GM19463 (cell line): ENCODE data around the gene MSI2.

Experiments used
- ATAC-seq: cut with Tn5 transposase; IDR thresholded peaks from one replicate; pipeline ENCODE4 v1.9.1; 2021; ENCODE audit warnings: mild to moderate bottlenecking, moderate library complexity; ENCODE audit not compliant: unreplicated experiment

The MSI2 gene

GRCh38 chr17:57468932-57469775 is 212.8 kb downstream of the MSI2 start:
- ATAC-seq: peak; percentile 82

GRCh38 chr17:57470906-57471305 is 214.6 kb downstream of the MSI2 start:
- no peak for ATAC-seq

- no peak for ATAC-seq
These were observed 215.6 kb downstream of the MSI2 start for GRCh38 chr17:57471868-57472368.

- ATAC-seq: no peak
These were observed 219.5 kb downstream of the MSI2 start for GRCh38 chr17:57475796-57476195.

GRCh38 chr17:57477522-57478362 is 221.4 kb downstream of the MSI2 start:
- no peak for ATAC-seq

- no peak for ATAC-seq
These were observed 222.3 kb downstream of the MSI2 start for GRCh38 chr17:57478478-57479250.

- no peak for ATAC-seq
These were observed 224.3 kb downstream of the MSI2 start for GRCh38 chr17:57480438-57481196.

- ATAC-seq: no peak
These were observed 225.6 kb downstream of the MSI2 start for GRCh38 chr17:57481910-57482391.

- no peak for ATAC-seq
These were observed 226.3 kb downstream of the MSI2 start for GRCh38 chr17:57482657-57483056.

GRCh38 chr17:57484081-57484666 is 227.9 kb downstream of the MSI2 start:
- no peak for ATAC-seq

- no peak for ATAC-seq
These were observed 228.7 kb downstream of the MSI2 start for GRCh38 chr17:57484826-57485565.

- ATAC-seq: no peak
These were observed 229.2 kb downstream of the MSI2 start for GRCh38 chr17:57485566-57485865.

GRCh38 chr17:57485916-57486881 is 229.9 kb downstream of the MSI2 start:
- no peak for ATAC-seq

GRCh38 chr17:57486882-57487301 is 230.6 kb downstream of the MSI2 start:
- no peak for ATAC-seq

GRCh38 chr17:57487573-57487972 is 231.2 kb downstream of the MSI2 start:
- ATAC-seq: no peak

GRCh38 chr17:57488856-57489255 is 232.5 kb downstream of the MSI2 start:
- no peak for ATAC-seq

GRCh38 chr17:57489321-57489720 is 233.0 kb downstream of the MSI2 start:
- ATAC-seq: no peak
